ENCODE data around the gene UMODL1. TPM values are rescaled to one million over a fixed set of nuclear protein-coding genes. Genes with fewer than 3 reads are reported as not detected.
A peak's percentile ranks its signal among the peaks of the same experiment; 100 is the strongest.

UMODL1 gene
- total and polyA plus RNA-seq, 10 donors = 0.02 to 0.85 (median 0.09) TPM; not detected in 3

GRCh38 chr21:42146273-42146805, 75.2 kb downstream of the UMODL1 start:
- peaks cover 0 to 20% (median 0%) of the 10 kb centered on the region in 7 donors for H3K27me3 ChIP-seq (replicated peaks in 1 of 7)
- intact Hi-C loops (cut with DNase I; ENCODE audit: low total_unique reads) = loop anchor here (5.0 kb wide), 1 partner anchor 301 kb away; no protein-coding TSS in a partner anchor

GRCh38 chr21:42146821-42147220, 75.7 kb downstream of the UMODL1 start:
- intact Hi-C loops (cut with DNase I; ENCODE audit: low total_unique reads) = loop anchor here (5.0 kb wide), 1 partner anchor 300 kb away; no protein-coding TSS in a partner anchor
- peak; percentile 71 for DNase-seq
- H3K4me1 ChIP-seq = peaks cover 0 to 21% (median 6%) of the 10 kb centered on the region in 6 donors
- no peaks in the 10 kb centered on the region for H3K9me3 ChIP-seq
- peaks cover 0 to 17% (median 0%) of the 10 kb centered on the region in 7 donors for H3K27me3 ChIP-seq (replicated peaks in 1 of 7)
- WGBS, 5 donors = 87 to 92% (median 90%) methylated on average over 10 to 19 of the region's 19 CpGs
- TF ChIP-seq POLR2AphosphoS5 (IDR thresholded peaks at IDR 0.05) = no peak
- TF ChIP-seq POLR2A (IDR thresholded peaks at IDR 0.05) = no peak
- no peak for TF ChIP-seq CTCF (IDR thresholded peaks at IDR 0.05 in 8 of 11, conservative IDR thresholded peaks at IDR 0.05 in 3 of 11)
- H3K36me3 ChIP-seq = no peaks in the 10 kb centered on the region
- H3K27ac ChIP-seq = no peak overlapping the region
- H3K4me3 ChIP-seq = no peak overlapping the region

More at GRCh38 chr21:42146273-42146805, 75.2 kb downstream of the UMODL1 start:
- Histone ChIP-seq H3K4me1 (peaks cover 0 to 16% (median 6%) of the 10 kb centered on the region in 6 donors), H3K9me3 (no peaks in the 10 kb centered on the region), H3K27ac (no peak overlapping the region), H3K36me3 (no peaks in the 10 kb centered on the region), H3K4me3 (no peak overlapping the region)
- 79 to 93% (median 83%) methylated on average over 8 to 10 of the region's 10 CpGs for WGBS, 5 donors
- DNase-seq = peak; percentile 50
- TF ChIP-seq POLR2AphosphoS5 (IDR thresholded peaks at IDR 0.05) (no peak), CTCF (IDR thresholded peaks at IDR 0.05 in 8 of 11, conservative IDR thresholded peaks at IDR 0.05 in 3 of 11) (no peak), POLR2A (IDR thresholded peaks at IDR 0.05) (no peak)

GRCh38 chr21:42147386-42148020, 76.4 kb downstream of the UMODL1 start:
- Histone ChIP-seq H3K9me3 (no peaks in the 10 kb centered on the region), H3K4me3 (no peak overlapping the region), H3K27me3 (replicated peaks in 1 of 7) (peaks cover 0 to 13% (median 0%) of the 10 kb centered on the region in 7 donors), H3K36me3 (no peaks in the 10 kb centered on the region), H3K27ac (no peak overlapping the region), H3K4me1 (peaks cover 0 to 21% (median 6%) of the 10 kb centered on the region in 6 donors)
- peak; percentile 67 for DNase-seq
- intact Hi-C loops (cut with DNase I; ENCODE audit: low total_unique reads) = loop anchor here (5.0 kb wide), 1 partner anchor 300 kb away; no protein-coding TSS in a partner anchor
- TF ChIP-seq CTCF (IDR thresholded peaks at IDR 0.05 in 8 of 11, conservative IDR thresholded peaks at IDR 0.05 in 3 of 11) (no peak), POLR2A (IDR thresholded peaks at IDR 0.05) (no peak), POLR2AphosphoS5 (IDR thresholded peaks at IDR 0.05) (no peak)
- 80 to 90% (median 86%) methylated on average over 13 of the region's 13 CpGs for WGBS, 5 donors

- 22 to 48% (median 36%) methylated on average over 2 of the region's 2 CpGs for WGBS, 5 donors
- intact Hi-C loops (cut with DNase I; ENCODE audit: low total_unique reads) = loop anchor here (5.0 kb wide), 1 partner anchor 299 kb away; no protein-coding TSS in a partner anchor
- DNase-seq = no peak
- TF ChIP-seq CTCF (IDR thresholded peaks at IDR 0.05 in 8 of 11, conservative IDR thresholded peaks at IDR 0.05 in 3 of 11) (no peak), POLR2A (IDR thresholded peaks at IDR 0.05) (no peak), POLR2AphosphoS5 (IDR thresholded peaks at IDR 0.05) (no peak)
- Histone ChIP-seq H3K4me1 (peaks cover 0 to 21% (median 6%) of the 10 kb centered on the region in 6 donors), H3K36me3 (no peaks in the 10 kb centered on the region), H3K27me3 (replicated peaks in 1 of 7) (peaks cover 0 to 13% (median 0%) of the 10 kb centered on the region in 7 donors), H3K27ac (no peak overlapping the region), H3K9me3 (no peaks in the 10 kb centered on the region), H3K4me3 (no peak overlapping the region)
Observed at GRCh38 chr21:42148097-42148496, 77.0 kb downstream of the UMODL1 start.
